HepG2 (cell line): ENCODE data around the gene CPPED1. TPM values are rescaled to one million over a fixed set of nuclear protein-coding genes. Genes with fewer than 3 reads are reported as not detected.
A peak's percentile ranks its signal among the peaks of the same experiment; 100 is the strongest.

ENCODE experiments used
- ATAD3A ChIP-seq: sonication (generic); formaldehyde crosslinking; IDR thresholded peaks from 2 replicates; pipeline ENCODE4 v1.4.0; 2020; ENCODE audit warnings: missing genetic modification reagents
- CEBPG ChIP-seq: IDR thresholded peaks from 2 replicates; pipeline ENCODE4 v1.6.1; 2016
- CREM ChIP-seq, 2 experiments: sonication (generic) in 1 of 2; formaldehyde crosslinking in 1 of 2; IDR thresholded peaks; 2 replicates each; pipeline versions ENCODE4 v1.4.0 to v1.6.1; 2016 to 2020; ENCODE audit warnings: antibody characterized with exemption in 1 of 2, mild to moderate bottlenecking in 1 of 2, missing genetic modification reagents in 1 of 2
- ETV5 ChIP-seq: IDR thresholded peaks from 2 replicates; pipeline ENCODE4 v1.6.1; 2018; ENCODE audit warnings: missing biosample characterization, missing genetic modification reagents, inconsistent platforms, borderline replicate concordance
- FOXA1 ChIP-seq, 2 experiments: fragments of 450-650 bp in 1 of 2; sonication (generic) in 1 of 2; formaldehyde crosslinking in 1 of 2; IDR thresholded peaks; 2 replicates each; pipeline versions ENCODE4 v1.4.0 to v1.6.1; 2016 to 2020; ENCODE audit warnings: missing genetic modification reagents in 1 of 2
- IRF2 ChIP-seq: IDR thresholded peaks from 2 replicates; pipeline ENCODE4 v1.6.1; 2018; ENCODE audit warnings: missing genetic modification reagents, missing compliant biosample characterization
- MED1 ChIP-seq: sonication (generic); formaldehyde crosslinking; IDR thresholded peaks from 2 replicates; pipeline ENCODE4 v1.4.0; 2020; ENCODE audit warnings: missing genetic modification reagents
- POGZ ChIP-seq: sonication (generic); formaldehyde crosslinking; IDR thresholded peaks from 2 replicates; pipeline ENCODE4 v1.4.0; 2020; ENCODE audit warnings: mild to moderate bottlenecking, missing genetic modification reagents
- SAP130 ChIP-seq: IDR thresholded peaks from 2 replicates; pipeline ENCODE4 v1.6.1; 2016; ENCODE audit warnings: low read depth
- SIX1 ChIP-seq: sonication (generic); formaldehyde crosslinking; IDR thresholded peaks from 2 replicates; pipeline ENCODE4 v1.4.0; 2020; ENCODE audit warnings: missing genetic modification reagents, borderline replicate concordance
- THAP11 ChIP-seq: IDR thresholded peaks from 2 replicates; pipeline ENCODE4 v1.6.1; 2016; ENCODE audit warnings: missing biosample characterization, missing genetic modification reagents
- TRIM24 ChIP-seq: sonication (generic); formaldehyde crosslinking; IDR thresholded peaks from 2 replicates; pipeline ENCODE4 v1.8.0; 2022; ENCODE audit warnings: mild to moderate bottlenecking, missing genetic modification reagents
- ZFP36L1 ChIP-seq: sonication (generic); formaldehyde crosslinking; IDR thresholded peaks from 2 replicates; pipeline ENCODE4 v1.8.0; 2022; ENCODE audit warnings: mild to moderate bottlenecking, missing genetic modification reagents, moderate library complexity
- polyA plus RNA-seq, 8 experiments: library from polyadenylated mRNA; depleted of rRNA in 3 of 8; stranded (reverse) in 7 of 8; unstranded in 1 of 8; fragments of >200 nt; fragmentation: Illumina TruSeq in 4 of 8; extraction: Trizol in 4 of 8; gene quantifications; 2 replicates each; pipeline versions ENCODE4 v1.2.1 to v1.2.3, GENCODE V29; 2011 to 2016; ENCODE audit warnings: low read depth in 4 of 8, missing spikeins in 1 of 8, mixed read lengths in 1 of 8; ENCODE audit not compliant: insufficient read depth in 1 of 8
- total RNA-seq, 5 experiments: library from RNA; depleted of rRNA; stranded (reverse); fragments of >200 nt; fragmentation: Illumina TruSeq; extraction: Trizol; gene quantifications; 2 replicates each; pipeline ENCODE4 v1.2.3, GENCODE V29; 2016; ENCODE audit warnings: low read depth in 1 of 5
- TF ChIP-seq, protein P1 (sequence below): IDR thresholded peaks from 2 replicates; pipeline ENCODE4 v1.6.1; 2018; ENCODE audit warnings: missing genetic modification reagents
- TF ChIP-seq, protein P2 (sequence below): sonication (generic); formaldehyde crosslinking; IDR thresholded peaks from 2 replicates; pipeline ENCODE4 v1.4.0; 2020; ENCODE audit warnings: missing genetic modification reagents
- TF ChIP-seq, protein P3 (sequence below): sonication (generic); formaldehyde crosslinking; IDR thresholded peaks from 2 replicates; pipeline ENCODE4 v1.4.0; 2020; ENCODE audit warnings: missing genetic modification reagents
- TF ChIP-seq, protein P4 (sequence below): sonication (generic); formaldehyde crosslinking; conservative IDR thresholded peaks from 2 replicates; pipeline ENCODE4 v1.4.0; 2020; ENCODE audit warnings: mild to moderate bottlenecking, missing genetic modification reagents, moderate library complexity
- TF ChIP-seq, protein P5 (sequence below): IDR thresholded peaks from 2 replicates; pipeline ENCODE4 v1.6.1; 2016

Gene CPPED1
- total and polyA plus RNA-seq, 2 of the 13 experiments (the other 11 are each of a cell fraction or from before 2014, with no cell fraction given): 66.6 to 71.3 TPM

DNA sequence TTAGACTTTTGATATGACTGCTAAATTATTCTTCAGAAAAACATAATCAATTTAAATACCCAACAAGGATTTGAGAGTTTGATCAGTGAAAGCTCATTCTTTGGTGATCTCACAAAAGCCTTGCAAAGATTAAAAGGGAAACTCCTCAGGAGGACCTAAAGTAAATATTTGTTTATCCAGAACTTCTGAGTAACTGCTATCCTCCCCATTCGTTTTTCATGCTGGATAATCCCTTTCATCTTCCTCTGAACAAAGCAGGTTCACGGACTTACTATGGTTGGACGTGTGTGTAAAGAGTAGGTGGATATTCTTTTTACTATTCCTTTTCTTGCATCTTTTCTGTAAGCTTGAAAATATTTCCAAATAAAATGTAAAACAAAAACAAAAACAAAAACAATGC, 124.7 kb downstream of the CPPED1 start (continued):
- TF ChIP-seq MED1 (CRISPR knock-in tag) (peak; percentile 78), ATAD3A (CRISPR knock-in tag) (no peak), THAP11 (CRISPR knock-in tag) (peak; percentile 55; the same call in 1 of the 2 replicates), ETV5 (CRISPR knock-in tag) (peak; percentile 17; the same call in 1 of the 2 replicates), CREM (IDR thresholded peaks at IDR 0.05) (peak; percentile 83), CREM (CRISPR knock-in tag; IDR thresholded peaks at IDR 0.05) (no peak), CEBPG (CRISPR knock-in tag) (peak; percentile 35; the same call in 1 of the 2 replicates), POGZ (CRISPR knock-in tag) (peak; percentile 56), ZFP36L1 (CRISPR knock-in tag) (0 out of 2 replicates have a peak, but pooled peaks have one; percentile 32), IRF2 (peak; percentile 44; the same call in 1 of the 2 replicates), SIX1 (CRISPR knock-in tag) (peak; percentile 65; the same call in 1 of the 2 replicates), FOXA1 (IDR thresholded peaks at IDR 0.05) (peak; percentile 75), FOXA1 (CRISPR knock-in tag; IDR thresholded peaks at IDR 0.05) (peak; percentile 71), TRIM24 (no peak), SAP130 (CRISPR knock-in tag) (peak; percentile 54)
- TF ChIP-seq, protein P1, sequence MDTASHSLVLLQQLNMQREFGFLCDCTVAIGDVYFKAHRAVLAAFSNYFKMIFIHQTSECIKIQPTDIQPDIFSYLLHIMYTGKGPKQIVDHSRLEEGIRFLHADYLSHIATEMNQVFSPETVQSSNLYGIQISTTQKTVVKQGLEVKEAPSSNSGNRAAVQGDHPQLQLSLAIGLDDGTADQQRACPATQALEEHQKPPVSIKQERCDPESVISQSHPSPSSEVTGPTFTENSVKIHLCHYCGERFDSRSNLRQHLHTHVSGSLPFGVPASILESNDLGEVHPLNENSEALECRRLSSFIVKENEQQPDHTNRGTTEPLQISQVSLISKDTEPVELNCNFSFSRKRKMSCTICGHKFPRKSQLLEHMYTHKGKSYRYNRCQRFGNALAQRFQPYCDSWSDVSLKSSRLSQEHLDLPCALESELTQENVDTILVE (CRISPR knock-in tag): 0 out of 2 replicates have a peak, but pooled peaks have one; percentile 67
- TF ChIP-seq, protein P2, sequence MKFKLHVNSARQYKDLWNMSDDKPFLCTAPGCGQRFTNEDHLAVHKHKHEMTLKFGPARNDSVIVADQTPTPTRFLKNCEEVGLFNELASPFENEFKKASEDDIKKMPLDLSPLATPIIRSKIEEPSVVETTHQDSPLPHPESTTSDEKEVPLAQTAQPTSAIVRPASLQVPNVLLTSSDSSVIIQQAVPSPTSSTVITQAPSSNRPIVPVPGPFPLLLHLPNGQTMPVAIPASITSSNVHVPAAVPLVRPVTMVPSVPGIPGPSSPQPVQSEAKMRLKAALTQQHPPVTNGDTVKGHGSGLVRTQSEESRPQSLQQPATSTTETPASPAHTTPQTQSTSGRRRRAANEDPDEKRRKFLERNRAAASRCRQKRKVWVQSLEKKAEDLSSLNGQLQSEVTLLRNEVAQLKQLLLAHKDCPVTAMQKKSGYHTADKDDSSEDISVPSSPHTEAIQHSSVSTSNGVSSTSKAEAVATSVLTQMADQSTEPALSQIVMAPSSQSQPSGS (CRISPR knock-in tag): peak; percentile 50; the same call in 1 of the 2 replicates
- TF ChIP-seq, protein P3, sequence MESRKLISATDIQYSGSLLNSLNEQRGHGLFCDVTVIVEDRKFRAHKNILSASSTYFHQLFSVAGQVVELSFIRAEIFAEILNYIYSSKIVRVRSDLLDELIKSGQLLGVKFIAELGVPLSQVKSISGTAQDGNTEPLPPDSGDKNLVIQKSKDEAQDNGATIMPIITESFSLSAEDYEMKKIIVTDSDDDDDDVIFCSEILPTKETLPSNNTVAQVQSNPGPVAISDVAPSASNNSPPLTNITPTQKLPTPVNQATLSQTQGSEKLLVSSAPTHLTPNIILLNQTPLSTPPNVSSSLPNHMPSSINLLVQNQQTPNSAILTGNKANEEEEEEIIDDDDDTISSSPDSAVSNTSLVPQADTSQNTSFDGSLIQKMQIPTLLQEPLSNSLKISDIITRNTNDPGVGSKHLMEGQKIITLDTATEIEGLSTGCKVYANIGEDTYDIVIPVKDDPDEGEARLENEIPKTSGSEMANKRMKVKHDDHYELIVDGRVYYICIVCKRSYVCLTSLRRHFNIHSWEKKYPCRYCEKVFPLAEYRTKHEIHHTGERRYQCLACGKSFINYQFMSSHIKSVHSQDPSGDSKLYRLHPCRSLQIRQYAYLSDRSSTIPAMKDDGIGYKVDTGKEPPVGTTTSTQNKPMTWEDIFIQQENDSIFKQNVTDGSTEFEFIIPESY (CRISPR knock-in tag): no peak
- TF ChIP-seq, protein P4, sequence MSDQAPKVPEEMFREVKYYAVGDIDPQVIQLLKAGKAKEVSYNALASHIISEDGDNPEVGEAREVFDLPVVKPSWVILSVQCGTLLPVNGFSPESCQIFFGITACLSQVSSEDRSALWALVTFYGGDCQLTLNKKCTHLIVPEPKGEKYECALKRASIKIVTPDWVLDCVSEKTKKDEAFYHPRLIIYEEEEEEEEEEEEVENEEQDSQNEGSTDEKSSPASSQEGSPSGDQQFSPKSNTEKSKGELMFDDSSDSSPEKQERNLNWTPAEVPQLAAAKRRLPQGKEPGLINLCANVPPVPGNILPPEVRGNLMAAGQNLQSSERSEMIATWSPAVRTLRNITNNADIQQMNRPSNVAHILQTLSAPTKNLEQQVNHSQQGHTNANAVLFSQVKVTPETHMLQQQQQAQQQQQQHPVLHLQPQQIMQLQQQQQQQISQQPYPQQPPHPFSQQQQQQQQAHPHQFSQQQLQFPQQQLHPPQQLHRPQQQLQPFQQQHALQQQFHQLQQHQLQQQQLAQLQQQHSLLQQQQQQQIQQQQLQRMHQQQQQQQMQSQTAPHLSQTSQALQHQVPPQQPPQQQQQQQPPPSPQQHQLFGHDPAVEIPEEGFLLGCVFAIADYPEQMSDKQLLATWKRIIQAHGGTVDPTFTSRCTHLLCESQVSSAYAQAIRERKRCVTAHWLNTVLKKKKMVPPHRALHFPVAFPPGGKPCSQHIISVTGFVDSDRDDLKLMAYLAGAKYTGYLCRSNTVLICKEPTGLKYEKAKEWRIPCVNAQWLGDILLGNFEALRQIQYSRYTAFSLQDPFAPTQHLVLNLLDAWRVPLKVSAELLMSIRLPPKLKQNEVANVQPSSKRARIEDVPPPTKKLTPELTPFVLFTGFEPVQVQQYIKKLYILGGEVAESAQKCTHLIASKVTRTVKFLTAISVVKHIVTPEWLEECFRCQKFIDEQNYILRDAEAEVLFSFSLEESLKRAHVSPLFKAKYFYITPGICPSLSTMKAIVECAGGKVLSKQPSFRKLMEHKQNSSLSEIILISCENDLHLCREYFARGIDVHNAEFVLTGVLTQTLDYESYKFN: peak; percentile 75
- TF ChIP-seq, protein P5, sequence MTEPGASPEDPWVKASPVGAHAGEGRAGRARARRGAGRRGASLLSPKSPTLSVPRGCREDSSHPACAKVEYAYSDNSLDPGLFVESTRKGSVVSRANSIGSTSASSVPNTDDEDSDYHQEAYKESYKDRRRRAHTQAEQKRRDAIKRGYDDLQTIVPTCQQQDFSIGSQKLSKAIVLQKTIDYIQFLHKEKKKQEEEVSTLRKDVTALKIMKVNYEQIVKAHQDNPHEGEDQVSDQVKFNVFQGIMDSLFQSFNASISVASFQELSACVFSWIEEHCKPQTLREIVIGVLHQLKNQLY (CRISPR knock-in tag): peak; percentile 72
